ENCODE measurements around the gene BTNL8.

Gene BTNL8

DNA sequence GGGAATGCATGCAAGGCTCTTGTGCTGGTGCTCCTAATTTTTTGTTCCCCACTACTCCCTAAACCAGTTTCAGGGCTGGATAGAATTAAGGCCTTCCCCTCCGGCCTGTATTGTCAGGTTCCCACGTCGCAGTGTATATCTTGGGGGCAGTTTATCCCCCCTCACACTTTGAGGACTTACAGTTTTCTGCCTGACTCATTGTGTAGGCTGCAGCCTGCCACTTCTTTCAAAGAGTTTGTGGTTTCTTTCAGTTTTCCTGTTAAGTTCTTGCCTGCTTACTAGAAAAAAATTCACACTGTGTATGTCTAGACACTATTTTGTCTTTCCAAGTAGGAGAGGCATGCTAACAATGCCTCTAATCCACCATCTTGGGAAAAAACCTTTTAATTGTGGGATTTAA, 61.2 kb downstream of the BTNL8 start:
- TF ChIP-seq FOXM1 (IDR thresholded peaks at IDR 0.05; ENCODE audit: borderline replicate concordance, low read depth), result no peak
- TF ChIP-seq CREB1 (IDR thresholded peaks at IDR 0.05; ENCODE audit: low read depth), result no peak
- no peak for TF ChIP-seq EGR1 (IDR thresholded peaks at IDR 0.05)
- no peak for TF ChIP-seq ZBTB7A (IDR thresholded peaks at IDR 0.05; ENCODE audit: low read depth)
- no peak for TF ChIP-seq CEBPB (IDR thresholded peaks at IDR 0.05)
- TF ChIP-seq TEAD4 (IDR thresholded peaks at IDR 0.05), result no peak
- no peak for TF ChIP-seq REST (IDR thresholded peaks at IDR 0.05; ENCODE audit: low read depth)
- TF ChIP-seq NFIC (IDR thresholded peaks at IDR 0.05), result no peak
- TF ChIP-seq EP300 (IDR thresholded peaks at IDR 0.05; ENCODE audit: borderline replicate concordance), result no peak
- TF ChIP-seq TCF12 (IDR thresholded peaks at IDR 0.05; ENCODE audit: low read depth), result no peak
- no peak for TF ChIP-seq MAX (IDR thresholded peaks at IDR 0.05)
- TF ChIP-seq RAD21 (IDR thresholded peaks at IDR 0.05; ENCODE audit: low read depth), result no peak
- TF ChIP-seq, protein P1, sequence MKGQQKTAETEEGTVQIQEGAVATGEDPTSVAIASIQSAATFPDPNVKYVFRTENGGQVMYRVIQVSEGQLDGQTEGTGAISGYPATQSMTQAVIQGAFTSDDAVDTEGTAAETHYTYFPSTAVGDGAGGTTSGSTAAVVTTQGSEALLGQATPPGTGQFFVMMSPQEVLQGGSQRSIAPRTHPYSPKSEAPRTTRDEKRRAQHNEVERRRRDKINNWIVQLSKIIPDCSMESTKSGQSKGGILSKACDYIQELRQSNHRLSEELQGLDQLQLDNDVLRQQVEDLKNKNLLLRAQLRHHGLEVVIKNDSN (IDR thresholded peaks at IDR 0.05), result no peak
- TF ChIP-seq YY1 (IDR thresholded peaks at IDR 0.05; ENCODE audit: low read depth), result no peak
- no peak for TF ChIP-seq TAF1 (IDR thresholded peaks at IDR 0.05; ENCODE audit: low read depth)

GRCh38 chr5:180969406-180969805, 70.4 kb downstream of the BTNL8 start:
- no peak for TF ChIP-seq TAF1 (IDR thresholded peaks at IDR 0.05; ENCODE audit: low read depth)
- TF ChIP-seq EP300 (IDR thresholded peaks at IDR 0.05; ENCODE audit: borderline replicate concordance), result no peak
- TF ChIP-seq FOXM1 (IDR thresholded peaks at IDR 0.05; ENCODE audit: borderline replicate concordance, low read depth), result no peak
- TF ChIP-seq REST (IDR thresholded peaks at IDR 0.05; ENCODE audit: low read depth), result no peak
- TF ChIP-seq, protein P1 (IDR thresholded peaks at IDR 0.05), result no peak
- no peak for TF ChIP-seq TEAD4 (IDR thresholded peaks at IDR 0.05)
- TF ChIP-seq EGR1 (IDR thresholded peaks at IDR 0.05), result no peak
- TF ChIP-seq ZBTB7A (IDR thresholded peaks at IDR 0.05; ENCODE audit: low read depth), result no peak
- TF ChIP-seq TCF12 (IDR thresholded peaks at IDR 0.05; ENCODE audit: low read depth), result no peak

DNA sequence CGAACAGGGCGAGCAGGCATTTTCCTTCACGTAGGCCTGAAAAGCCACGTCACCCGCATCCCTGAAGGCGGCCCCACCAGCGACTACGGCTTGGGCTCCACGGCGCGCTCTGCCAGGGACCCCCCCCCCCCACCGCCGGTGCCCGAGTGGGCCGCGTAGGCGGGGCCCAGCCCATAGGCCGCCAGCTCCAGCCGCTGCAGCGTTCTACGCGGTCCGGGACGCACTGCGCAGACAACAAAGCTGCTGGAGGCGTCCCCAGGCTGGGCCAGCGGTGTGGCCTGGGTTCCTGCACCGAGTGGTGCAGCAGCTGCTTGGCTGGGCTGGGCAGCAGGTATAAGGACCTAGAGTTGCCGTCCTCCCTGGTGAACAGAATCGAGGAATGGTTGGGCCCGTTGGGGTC, 71.4 kb downstream of the BTNL8 start:
- TF ChIP-seq EP300 (IDR thresholded peaks at IDR 0.05; ENCODE audit: borderline replicate concordance), result no peak
- TF ChIP-seq CEBPB (IDR thresholded peaks at IDR 0.05), result no peak
- TF ChIP-seq NFIC (IDR thresholded peaks at IDR 0.05), result no peak
- TF ChIP-seq EGR1 (IDR thresholded peaks at IDR 0.05), result no peak
- TF ChIP-seq REST (IDR thresholded peaks at IDR 0.05; ENCODE audit: low read depth), result no peak
- TF ChIP-seq TEAD4 (IDR thresholded peaks at IDR 0.05), result no peak
- no peak for TF ChIP-seq TAF1 (IDR thresholded peaks at IDR 0.05; ENCODE audit: low read depth)
- no peak for TF ChIP-seq TCF12 (IDR thresholded peaks at IDR 0.05; ENCODE audit: low read depth)
- no peak for TF ChIP-seq MAX (IDR thresholded peaks at IDR 0.05)
- no peak for TF ChIP-seq ZBTB7A (IDR thresholded peaks at IDR 0.05; ENCODE audit: low read depth)
- TF ChIP-seq RAD21 (IDR thresholded peaks at IDR 0.05; ENCODE audit: low read depth), result no peak
- no peak for TF ChIP-seq FOXM1 (IDR thresholded peaks at IDR 0.05; ENCODE audit: borderline replicate concordance, low read depth)
- TF ChIP-seq, protein P1 (IDR thresholded peaks at IDR 0.05), result no peak
- no peak for TF ChIP-seq CREB1 (IDR thresholded peaks at IDR 0.05; ENCODE audit: low read depth)
- TF ChIP-seq YY1 (IDR thresholded peaks at IDR 0.05; ENCODE audit: low read depth), result no peak

DNA sequence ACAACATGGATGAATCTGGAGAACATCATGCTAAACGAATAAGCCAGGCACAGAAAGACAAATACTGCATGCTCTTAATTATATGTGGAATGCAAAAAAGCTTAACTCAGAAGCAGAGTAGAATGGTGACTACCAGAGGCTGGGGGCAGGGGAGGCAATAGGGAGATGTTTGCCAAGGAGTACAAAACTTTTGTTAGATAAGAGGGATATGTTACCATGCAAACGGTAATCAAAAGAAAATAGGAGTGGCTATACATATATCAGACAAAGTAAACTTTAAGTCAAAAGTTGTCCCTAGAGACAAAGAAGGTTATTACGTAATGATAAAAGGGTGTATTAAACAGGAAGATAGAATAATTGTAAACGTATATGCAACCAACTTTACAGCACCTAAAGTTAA, 71.9 kb downstream of the BTNL8 start:
- TF ChIP-seq EGR1 (IDR thresholded peaks at IDR 0.05), result no peak
- TF ChIP-seq CEBPB (IDR thresholded peaks at IDR 0.05), result no peak
- TF ChIP-seq ZBTB7A (IDR thresholded peaks at IDR 0.05; ENCODE audit: low read depth), result no peak
- no peak for TF ChIP-seq TAF1 (IDR thresholded peaks at IDR 0.05; ENCODE audit: low read depth)
- TF ChIP-seq RAD21 (IDR thresholded peaks at IDR 0.05; ENCODE audit: low read depth), result no peak
- TF ChIP-seq TEAD4 (IDR thresholded peaks at IDR 0.05), result no peak
- TF ChIP-seq, protein P1 (IDR thresholded peaks at IDR 0.05), result no peak
- TF ChIP-seq NFIC (IDR thresholded peaks at IDR 0.05), result no peak
- no peak for TF ChIP-seq REST (IDR thresholded peaks at IDR 0.05; ENCODE audit: low read depth)
- TF ChIP-seq TCF12 (IDR thresholded peaks at IDR 0.05; ENCODE audit: low read depth), result no peak
- no peak for TF ChIP-seq FOXM1 (IDR thresholded peaks at IDR 0.05; ENCODE audit: borderline replicate concordance, low read depth)
- TF ChIP-seq MAX (IDR thresholded peaks at IDR 0.05), result no peak
- no peak for TF ChIP-seq YY1 (IDR thresholded peaks at IDR 0.05; ENCODE audit: low read depth)
- TF ChIP-seq EP300 (IDR thresholded peaks at IDR 0.05; ENCODE audit: borderline replicate concordance), result no peak
- no peak for TF ChIP-seq CREB1 (IDR thresholded peaks at IDR 0.05; ENCODE audit: low read depth)

All from Ishikawa (cell line).